Measurements from ENCODE around the gene FMO4.

GRCh38 chr1:171350594-171350993, 36.6 kb downstream of the FMO4 start:
- TF ChIP-seq EZH2 (IDR thresholded peaks at IDR 0.05; ENCODE audit: insufficient read depth, low read length) (no peak), CTCF (IDR thresholded peaks at IDR 0.05; ENCODE audit: insufficient read depth, low read depth, low read length) (no peak)

Measured in astrocyte (in vitro differentiated cells and primary cell).